GM23338 (cell line): Measurements from ENCODE around the gene SLC49A4. TPM values are rescaled to one million over a fixed set of nuclear protein-coding genes. Genes with fewer than 3 reads are reported as not detected.

Source experiments
- ATAC-seq: fragments of 200-7000 bp; cut with Tn5 transposase; 3 replicates; pipeline ENCODE4 v1.9.1; 2020
- DNase-seq: peaks from one replicate; pipeline ENCODE4 v3.0.0-alpha.2; 2015; ENCODE audit warnings: low spot score
- H2AFZ ChIP-seq: fragments of 200-600 bp; sonication (generic); 2 replicates; pipeline ENCODE4 v1.8.0; 2016; ENCODE audit warnings: antibody characterized with exemption, mild to moderate bottlenecking, moderate library complexity
- H3F3A ChIP-seq: fragments of 200-600 bp; sonication (generic); replicated peaks from 2 replicates; pipeline ENCODE4 v1.8.0; 2017; ENCODE audit warnings: antibody characterized with exemption, mixed run types, low read depth
- H3K27ac ChIP-seq: fragments of 200-600 bp; sonication (generic); 2 replicates; pipeline ENCODE4 v1.6.1; 2016; ENCODE audit warnings: low read depth
- H3K27me3 ChIP-seq: fragments of 200-600 bp; sonication (generic); 2 replicates; pipeline ENCODE4 v1.8.0; 2016; ENCODE audit warnings: mild to moderate bottlenecking, mixed run types, moderate library complexity; ENCODE audit not compliant: insufficient read depth
- H3K36me3 ChIP-seq: fragments of 200-600 bp; sonication (generic); 2 replicates; pipeline ENCODE4 v1.8.0; 2016; ENCODE audit warnings: mild to moderate bottlenecking; ENCODE audit not compliant: insufficient read depth
- H3K4me1 ChIP-seq: fragments of 200-600 bp; sonication (generic); 2 replicates; pipeline ENCODE4 v1.8.0; 2016; ENCODE audit warnings: mild to moderate bottlenecking, moderate library complexity; ENCODE audit not compliant: insufficient read depth
- H3K4me2 ChIP-seq: fragments of 200-600 bp; sonication (generic); 2 replicates; pipeline ENCODE4 v1.7.1; 2017; ENCODE audit warnings: mixed run types
- H3K4me3 ChIP-seq: fragments of 200-600 bp; sonication (generic); 2 replicates; pipeline ENCODE4 v1.6.1; 2016; ENCODE audit warnings: mixed run types
- H3K79me2 ChIP-seq: fragments of 200-600 bp; sonication (generic); replicated peaks from 2 replicates; pipeline ENCODE4 v1.8.0; 2017; ENCODE audit warnings: mild to moderate bottlenecking; ENCODE audit not compliant: insufficient read depth
- H3K9me2 ChIP-seq: fragments of 200-600 bp; sonication (generic); 2 replicates; pipeline ENCODE4 v1.8.0; 2017; ENCODE audit not compliant: insufficient read depth
- H4K20me1 ChIP-seq: fragments of 200-600 bp; sonication (generic); replicated peaks from 2 replicates; pipeline ENCODE4 v1.8.0; 2017; ENCODE audit warnings: mild to moderate bottlenecking; ENCODE audit not compliant: insufficient read depth
- H3K27ac Mint-ChIP-seq: 2 replicates; pipeline ENCODE4 v1.8.0; 2020; ENCODE audit warnings: inconsistent platforms, mild to moderate bottlenecking, moderate library complexity, mixed read lengths
- H3K27me3 Mint-ChIP-seq: 3 replicates; pipeline ENCODE4 v1.8.0; 2022; ENCODE audit warnings: low read depth, mild to moderate bottlenecking, moderate library complexity, mixed read lengths, inconsistent platforms; ENCODE audit not compliant: insufficient read depth, poor library complexity
- H3K36me3 Mint-ChIP-seq: 3 replicates; pipeline ENCODE4 v1.8.0; 2021; ENCODE audit warnings: low read depth, mild to moderate bottlenecking, inconsistent platforms, moderate library complexity, mixed read lengths
- H3K4me1 Mint-ChIP-seq: 3 replicates; pipeline ENCODE4 v1.8.0; 2020; ENCODE audit warnings: mild to moderate bottlenecking, inconsistent platforms, mixed read lengths
- H3K4me3 Mint-ChIP-seq: 3 replicates; pipeline ENCODE4 v1.8.0; 2021; ENCODE audit warnings: moderate library complexity, mild to moderate bottlenecking, inconsistent platforms, mixed read lengths
- H3K9me3 Mint-ChIP-seq: 3 replicates; pipeline ENCODE4 v1.8.0; 2020; ENCODE audit warnings: moderate library complexity, mild to moderate bottlenecking, inconsistent platforms, mixed read lengths
- CREB1 ChIP-seq: fragments of 250-450 bp; sonication (Bioruptor Pico); IDR thresholded peaks from 2 replicates; pipeline ENCODE4 v1.5.0; 2020; ENCODE audit warnings: low read depth, mild to moderate bottlenecking, moderate library complexity
- CTCF ChIP-seq, 2 experiments: fragments of 200-600 bp in 1 of 2; sonication (generic) in 1 of 2; conservative IDR thresholded peaks; 2 replicates each; pipeline versions ENCODE4 v1.5.1 to v1.6.1; 2016 to 2017; ENCODE audit warnings: antibody characterized with exemption in 2 of 2, low read depth in 2 of 2, mild to moderate bottlenecking in 2 of 2, moderate library complexity in 1 of 2
- EZH2 ChIP-seq: fragments of 200-600 bp; sonication (generic); IDR thresholded peaks from one replicate; pipeline ENCODE4 v1.8.0; 2017; ENCODE audit warnings: antibody characterized with exemption, mild to moderate bottlenecking, low read depth; ENCODE audit not compliant: unreplicated experiment
- EZH2phosphoT487 ChIP-seq: fragments of 200-600 bp; sonication (generic); IDR thresholded peaks from one replicate; pipeline ENCODE4 v1.8.1; 2018; ENCODE audit warnings: antibody characterized with exemption; ENCODE audit not compliant: unreplicated experiment
- JUNB ChIP-seq: IDR thresholded peaks from one replicate; pipeline ENCODE4 v1.6.1; 2016; ENCODE audit warnings: antibody characterized with exemption; ENCODE audit not compliant: unreplicated experiment
- NANOG ChIP-seq: IDR thresholded peaks from 2 replicates; pipeline ENCODE4 v1.6.1; 2016; ENCODE audit warnings: antibody characterized with exemption, borderline replicate concordance
- POLR2AphosphoS5 ChIP-seq: IDR thresholded peaks from 2 replicates; pipeline ENCODE4 v1.6.1; 2016; ENCODE audit warnings: antibody characterized with exemption, low read depth
- STAT1 ChIP-seq: IDR thresholded peaks from one replicate; pipeline ENCODE4 v1.6.1; 2016; ENCODE audit warnings: antibody characterized with exemption; ENCODE audit not compliant: unreplicated experiment
- ZNF114 ChIP-seq: fragments of 250-450 bp; sonication (Bioruptor Pico); IDR thresholded peaks from 2 replicates; pipeline ENCODE4 v1.5.0; 2020; ENCODE audit warnings: mild to moderate bottlenecking, moderate library complexity
- ZNF331 ChIP-seq: fragments of 250-450 bp; sonication (Bioruptor Pico); IDR thresholded peaks from 2 replicates; pipeline ENCODE4 v1.5.0; 2020; ENCODE audit warnings: low read depth, mild to moderate bottlenecking, moderate library complexity
- polyA plus RNA-seq: library from polyadenylated mRNA; unstranded; fragments of >200 nt; fragmentation: Nextera tagmentation; extraction: Ambion mirVana; gene quantifications from 2 replicates; pipeline ENCODE4 v1.2.1, GENCODE V29; 2016
- total RNA-seq: library from RNA; depleted of rRNA; stranded (reverse); fragments of >200 nt; shearing (Covaris generic); gene quantifications from 2 replicates; pipeline ENCODE4 v1.2.3, GENCODE V29; 2014
- TF ChIP-seq, protein P1 (sequence below): fragments of 250-450 bp; sonication (Bioruptor Pico); IDR thresholded peaks from 2 replicates; pipeline ENCODE4 v1.5.0; 2020; ENCODE audit warnings: mild to moderate bottlenecking, moderate library complexity
- TF ChIP-seq, protein P2 (sequence below): IDR thresholded peaks from 2 replicates; pipeline ENCODE4 v1.6.1; 2016; ENCODE audit warnings: antibody characterized with exemption
- TF ChIP-seq, protein P3 (sequence below): IDR thresholded peaks from one replicate; pipeline ENCODE4 v1.6.1; 2018; ENCODE audit warnings: antibody characterized with exemption; ENCODE audit not compliant: unreplicated experiment

The SLC49A4 gene
- total and polyA plus RNA-seq, 2 experiments from 2014 or later = 3.7 to 16.8 TPM

DNA sequence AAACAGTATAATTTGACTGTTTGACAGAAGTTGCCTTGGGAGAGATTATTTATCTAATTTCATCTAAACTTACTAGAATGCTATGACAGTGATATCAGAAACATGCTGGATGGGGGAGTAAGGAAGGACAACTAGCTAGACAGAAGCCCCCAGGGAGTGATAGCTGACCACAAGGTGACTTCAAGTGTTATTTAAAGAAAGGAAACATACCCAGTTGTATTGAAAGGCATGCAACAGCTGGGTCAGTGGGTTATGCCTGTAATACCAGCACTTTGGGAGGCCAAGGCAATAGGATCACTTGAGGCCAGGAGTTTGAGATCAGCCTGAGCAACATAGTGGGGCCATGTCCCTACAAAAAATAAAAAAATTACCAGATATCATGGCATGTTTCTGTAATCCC lies 69.6 kb downstream of the SLC49A4 start:
- Histone ChIP-seq H3K9me2 (no peaks in the 10 kb centered on the region), H3K4me1 (no peaks in the 10 kb centered on the region)
- H3K4me1 Mint-ChIP-seq = peaks cover 3% of the 10 kb centered on the region; the same call in 1 of the 3 replicates

More for the DNA sequence above, 69.6 kb downstream of the SLC49A4 start:
- Histone ChIP-seq H3F3A (no peaks in the 10 kb centered on the region), H3K79me2 (no peaks in the 10 kb centered on the region), H2AFZ (no peak overlapping the region), H3K4me3 (no peak overlapping the region), H3K27me3 (no peaks in the 10 kb centered on the region), H4K20me1 (no peaks in the 10 kb centered on the region), H3K27ac (no peak overlapping the region), H3K4me2 (no peak overlapping the region), H3K36me3 (no peaks in the 10 kb centered on the region)
- H3K9me3 Mint-ChIP-seq = no peaks in the 10 kb centered on the region
- no peaks in the 10 kb centered on the region for H3K27me3 Mint-ChIP-seq
- no peaks in the 10 kb centered on the region for H3K36me3 Mint-ChIP-seq
- H3K4me3 Mint-ChIP-seq = no peak overlapping the region
- TF ChIP-seq, protein P1, sequence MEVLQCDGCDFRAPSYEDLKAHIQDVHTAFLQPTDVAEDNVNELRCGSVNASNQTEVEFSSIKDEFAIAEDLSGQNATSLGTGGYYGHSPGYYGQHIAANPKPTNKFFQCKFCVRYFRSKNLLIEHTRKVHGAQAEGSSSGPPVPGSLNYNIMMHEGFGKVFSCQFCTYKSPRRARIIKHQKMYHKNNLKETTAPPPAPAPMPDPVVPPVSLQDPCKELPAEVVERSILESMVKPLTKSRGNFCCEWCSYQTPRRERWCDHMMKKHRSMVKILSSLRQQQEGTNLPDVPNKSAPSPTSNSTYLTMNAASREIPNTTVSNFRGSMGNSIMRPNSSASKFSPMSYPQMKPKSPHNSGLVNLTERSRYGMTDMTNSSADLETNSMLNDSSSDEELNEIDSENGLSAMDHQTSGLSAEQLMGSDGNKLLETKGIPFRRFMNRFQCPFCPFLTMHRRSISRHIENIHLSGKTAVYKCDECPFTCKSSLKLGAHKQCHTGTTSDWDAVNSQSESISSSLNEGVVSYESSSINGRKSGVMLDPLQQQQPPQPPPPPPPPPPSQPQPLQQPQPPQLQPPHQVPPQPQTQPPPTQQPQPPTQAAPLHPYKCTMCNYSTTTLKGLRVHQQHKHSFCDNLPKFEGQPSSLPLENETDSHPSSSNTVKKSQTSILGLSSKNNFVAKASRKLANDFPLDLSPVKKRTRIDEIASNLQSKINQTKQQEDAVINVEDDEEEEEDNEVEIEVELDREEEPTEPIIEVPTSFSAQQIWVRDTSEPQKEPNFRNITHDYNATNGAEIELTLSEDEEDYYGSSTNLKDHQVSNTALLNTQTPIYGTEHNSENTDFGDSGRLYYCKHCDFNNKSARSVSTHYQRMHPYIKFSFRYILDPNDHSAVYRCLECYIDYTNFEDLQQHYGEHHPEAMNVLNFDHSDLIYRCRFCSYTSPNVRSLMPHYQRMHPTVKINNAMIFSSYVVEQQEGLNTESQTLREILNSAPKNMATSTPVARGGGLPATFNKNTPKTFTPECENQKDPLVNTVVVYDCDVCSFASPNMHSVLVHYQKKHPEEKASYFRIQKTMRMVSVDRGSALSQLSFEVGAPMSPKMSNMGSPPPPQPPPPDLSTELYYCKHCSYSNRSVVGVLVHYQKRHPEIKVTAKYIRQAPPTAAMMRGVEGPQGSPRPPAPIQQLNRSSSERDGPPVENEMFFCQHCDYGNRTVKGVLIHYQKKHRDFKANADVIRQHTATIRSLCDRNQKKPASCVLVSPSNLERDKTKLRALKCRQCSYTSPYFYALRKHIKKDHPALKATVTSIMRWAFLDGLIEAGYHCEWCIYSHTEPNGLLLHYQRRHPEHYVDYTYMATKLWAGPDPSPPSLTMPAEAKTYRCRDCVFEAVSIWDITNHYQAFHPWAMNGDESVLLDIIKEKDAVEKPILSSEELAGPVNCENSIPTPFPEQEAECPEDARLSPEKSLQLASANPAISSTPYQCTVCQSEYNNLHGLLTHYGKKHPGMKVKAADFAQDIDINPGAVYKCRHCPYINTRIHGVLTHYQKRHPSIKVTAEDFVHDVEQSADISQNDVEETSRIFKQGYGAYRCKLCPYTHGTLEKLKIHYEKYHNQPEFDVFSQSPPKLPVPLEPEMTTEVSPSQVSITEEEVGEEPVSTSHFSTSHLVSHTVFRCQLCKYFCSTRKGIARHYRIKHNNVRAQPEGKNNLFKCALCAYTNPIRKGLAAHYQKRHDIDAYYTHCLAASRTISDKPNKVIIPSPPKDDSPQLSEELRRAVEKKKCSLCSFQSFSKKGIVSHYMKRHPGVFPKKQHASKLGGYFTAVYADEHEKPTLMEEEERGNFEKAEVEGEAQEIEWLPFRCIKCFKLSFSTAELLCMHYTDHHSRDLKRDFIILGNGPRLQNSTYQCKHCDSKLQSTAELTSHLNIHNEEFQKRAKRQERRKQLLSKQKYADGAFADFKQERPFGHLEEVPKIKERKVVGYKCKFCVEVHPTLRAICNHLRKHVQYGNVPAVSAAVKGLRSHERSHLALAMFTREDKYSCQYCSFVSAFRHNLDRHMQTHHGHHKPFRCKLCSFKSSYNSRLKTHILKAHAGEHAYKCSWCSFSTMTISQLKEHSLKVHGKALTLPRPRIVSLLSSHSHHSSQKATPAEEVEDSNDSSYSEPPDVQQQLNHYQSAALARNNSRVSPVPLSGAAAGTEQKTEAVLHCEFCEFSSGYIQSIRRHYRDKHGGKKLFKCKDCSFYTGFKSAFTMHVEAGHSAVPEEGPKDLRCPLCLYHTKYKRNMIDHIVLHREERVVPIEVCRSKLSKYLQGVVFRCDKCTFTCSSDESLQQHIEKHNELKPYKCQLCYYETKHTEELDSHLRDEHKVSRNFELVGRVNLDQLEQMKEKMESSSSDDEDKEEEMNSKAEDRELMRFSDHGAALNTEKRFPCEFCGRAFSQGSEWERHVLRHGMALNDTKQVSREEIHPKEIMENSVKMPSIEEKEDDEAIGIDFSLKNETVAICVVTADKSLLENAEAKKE (CRISPR knock-in tag) = no peak
- TF ChIP-seq ZNF114 (CRISPR knock-in tag) (no peak), EZH2phosphoT487 (no peak), ZNF331 (no peak), CTCF (conservative IDR thresholded peaks at IDR 0.05; ENCODE audit: low read depth in 2 of 2) (no peak), NANOG (no peak), CREB1 (CRISPR knock-in tag) (no peak), STAT1 (no peak), EZH2 (no peak), JUNB (no peak), POLR2AphosphoS5 (no peak)
- TF ChIP-seq, protein P2, sequence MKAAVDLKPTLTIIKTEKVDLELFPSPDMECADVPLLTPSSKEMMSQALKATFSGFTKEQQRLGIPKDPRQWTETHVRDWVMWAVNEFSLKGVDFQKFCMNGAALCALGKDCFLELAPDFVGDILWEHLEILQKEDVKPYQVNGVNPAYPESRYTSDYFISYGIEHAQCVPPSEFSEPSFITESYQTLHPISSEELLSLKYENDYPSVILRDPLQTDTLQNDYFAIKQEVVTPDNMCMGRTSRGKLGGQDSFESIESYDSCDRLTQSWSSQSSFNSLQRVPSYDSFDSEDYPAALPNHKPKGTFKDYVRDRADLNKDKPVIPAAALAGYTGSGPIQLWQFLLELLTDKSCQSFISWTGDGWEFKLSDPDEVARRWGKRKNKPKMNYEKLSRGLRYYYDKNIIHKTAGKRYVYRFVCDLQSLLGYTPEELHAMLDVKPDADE = no peak
- TF ChIP-seq, protein P3, sequence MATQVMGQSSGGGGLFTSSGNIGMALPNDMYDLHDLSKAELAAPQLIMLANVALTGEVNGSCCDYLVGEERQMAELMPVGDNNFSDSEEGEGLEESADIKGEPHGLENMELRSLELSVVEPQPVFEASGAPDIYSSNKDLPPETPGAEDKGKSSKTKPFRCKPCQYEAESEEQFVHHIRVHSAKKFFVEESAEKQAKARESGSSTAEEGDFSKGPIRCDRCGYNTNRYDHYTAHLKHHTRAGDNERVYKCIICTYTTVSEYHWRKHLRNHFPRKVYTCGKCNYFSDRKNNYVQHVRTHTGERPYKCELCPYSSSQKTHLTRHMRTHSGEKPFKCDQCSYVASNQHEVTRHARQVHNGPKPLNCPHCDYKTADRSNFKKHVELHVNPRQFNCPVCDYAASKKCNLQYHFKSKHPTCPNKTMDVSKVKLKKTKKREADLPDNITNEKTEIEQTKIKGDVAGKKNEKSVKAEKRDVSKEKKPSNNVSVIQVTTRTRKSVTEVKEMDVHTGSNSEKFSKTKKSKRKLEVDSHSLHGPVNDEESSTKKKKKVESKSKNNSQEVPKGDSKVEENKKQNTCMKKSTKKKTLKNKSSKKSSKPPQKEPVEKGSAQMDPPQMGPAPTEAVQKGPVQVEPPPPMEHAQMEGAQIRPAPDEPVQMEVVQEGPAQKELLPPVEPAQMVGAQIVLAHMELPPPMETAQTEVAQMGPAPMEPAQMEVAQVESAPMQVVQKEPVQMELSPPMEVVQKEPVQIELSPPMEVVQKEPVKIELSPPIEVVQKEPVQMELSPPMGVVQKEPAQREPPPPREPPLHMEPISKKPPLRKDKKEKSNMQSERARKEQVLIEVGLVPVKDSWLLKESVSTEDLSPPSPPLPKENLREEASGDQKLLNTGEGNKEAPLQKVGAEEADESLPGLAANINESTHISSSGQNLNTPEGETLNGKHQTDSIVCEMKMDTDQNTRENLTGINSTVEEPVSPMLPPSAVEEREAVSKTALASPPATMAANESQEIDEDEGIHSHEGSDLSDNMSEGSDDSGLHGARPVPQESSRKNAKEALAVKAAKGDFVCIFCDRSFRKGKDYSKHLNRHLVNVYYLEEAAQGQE = no peak
- no peak for ATAC-seq
- H3K27ac Mint-ChIP-seq = no peak overlapping the region
- no peak for DNase-seq
